GM12878 (cell line): ENCODE results near the gene HOXC12. TPM values are rescaled to one million over a fixed set of nuclear protein-coding genes. Genes with fewer than 3 reads are reported as not detected.
A peak's percentile ranks its signal among the peaks of the same experiment; 100 is the strongest.

Experiments
- BHLHE40 ChIP-seq, 2 experiments: fragments of 450-650 bp in 1 of 2; IDR thresholded peaks; 2 replicates each; pipeline ENCODE4 v1.6.1; 2011 to 2017; ENCODE audit warnings: low read depth in 2 of 2, borderline replicate concordance in 1 of 2, improper control_type of control experiment in 1 of 2, low read length in 1 of 2, mild to moderate bottlenecking in 1 of 2
- CBX5 ChIP-seq: sonication (generic); IDR thresholded peaks from 2 replicates; pipeline ENCODE4 v1.6.1; 2016; ENCODE audit warnings: low read depth, moderate library complexity, mild to moderate bottlenecking, inconsistent platforms
- ETV6 ChIP-seq, 2 experiments: fragments of 450-650 bp in 1 of 2; IDR thresholded peaks in 1 of 2; conservative IDR thresholded peaks in 1 of 2; 2 replicates each; pipeline ENCODE4 v1.6.1; 2014; ENCODE audit warnings: antibody characterized with exemption in 1 of 2, borderline replicate concordance in 1 of 2, low read depth in 1 of 2, mild to moderate bottlenecking in 1 of 2, moderate library complexity in 1 of 2
- HDAC2 ChIP-seq: fragments of 200-600 bp; sonication (generic); IDR thresholded peaks from 2 replicates; pipeline ENCODE4 v1.6.1; 2017
- HSF1 ChIP-seq: fragments of 150-350 bp; IDR thresholded peaks from 2 replicates; pipeline ENCODE4 v1.6.1; 2014; ENCODE audit warnings: mild to moderate bottlenecking, low read depth, low read length
- IKZF1 ChIP-seq: fragments of 450-650 bp; conservative IDR thresholded peaks from 2 replicates; pipeline ENCODE4 v1.6.1; 2017; ENCODE audit warnings: antibody characterized with exemption, mild to moderate bottlenecking
- IKZF2 ChIP-seq, 2 experiments: fragments of 450-650 bp; IDR thresholded peaks; 2 replicates each; pipeline ENCODE4 v1.6.1; 2017; ENCODE audit warnings: mild to moderate bottlenecking in 2 of 2, moderate library complexity in 2 of 2
- MTA2 ChIP-seq: fragments of 450-650 bp; IDR thresholded peaks from 2 replicates; pipeline ENCODE4 v1.6.1; 2016; ENCODE audit warnings: low read depth, mild to moderate bottlenecking, moderate library complexity
- POLR2AphosphoS2 ChIP-seq: IDR thresholded peaks from 2 replicates; pipeline ENCODE4 v1.6.1; 2011; ENCODE audit warnings: low read depth, mild to moderate bottlenecking, low read length, improper control_type of control experiment, moderate library complexity
- PRDM15 ChIP-seq: fragments of 450-650 bp; formaldehyde crosslinking; IDR thresholded peaks from 2 replicates; pipeline ENCODE4 v1.4.0; 2020; ENCODE audit warnings: mild to moderate bottlenecking, moderate library complexity
- RUNX3 ChIP-seq: IDR thresholded peaks from 2 replicates; pipeline ENCODE4 v1.6.1; 2012; ENCODE audit warnings: low read length, inconsistent platforms
- ZNF622 ChIP-seq: fragments of 450-650 bp; IDR thresholded peaks from 2 replicates; pipeline ENCODE4 v1.6.1; 2017; ENCODE audit warnings: mild to moderate bottlenecking, inconsistent platforms
- polyA plus RNA-seq, 11 experiments: library from polyadenylated mRNA; depleted of rRNA in 4 of 11; unstranded in 6 of 11; stranded (reverse) in 5 of 11; fragments of >200 nt; fragmentation: Nextera tagmentation in 4 of 11; fragmentation: Illumina TruSeq in 1 of 11; extraction: Ambion mirVana in 4 of 11; extraction: Trizol in 1 of 11; gene quantifications; 1 replicate in 1 of 11; 2 replicates in 10 of 11; pipeline versions ENCODE4 v1.2.1 to v1.2.3, GENCODE V29; 2011 to 2016; ENCODE audit warnings: inconsistent platforms in 2 of 11, missing spikeins in 2 of 11, low read depth in 1 of 11
- total RNA-seq, 4 experiments: library from RNA; depleted of rRNA in 3 of 4; stranded (reverse); fragments of >200 nt in 3 of 4; fragmentation: Illumina TruSeq in 1 of 4; extraction: Trizol in 1 of 4; gene quantifications; 2 replicates each; pipeline versions ENCODE4 v1.2.1 to v1.2.3, GENCODE V29; 2013 to 2021
- TF ChIP-seq, protein P1 (sequence below): fragments of 450-650 bp; IDR thresholded peaks from 2 replicates; pipeline ENCODE4 v1.6.1; 2017; ENCODE audit warnings: mild to moderate bottlenecking, low read depth, inconsistent platforms; ENCODE audit not compliant: poor library complexity, severe bottlenecking
- TF ChIP-seq, protein P2 (sequence below): IDR thresholded peaks from 2 replicates; pipeline ENCODE4 v1.6.1; 2012; ENCODE audit warnings: low read depth, low read length, improper control_type of control experiment

Gene HOXC12
- total and polyA plus RNA-seq, 10 of the 15 experiments (the other 5 are each of a cell fraction or from before 2014, with no cell fraction given), result not detected

DNA sequence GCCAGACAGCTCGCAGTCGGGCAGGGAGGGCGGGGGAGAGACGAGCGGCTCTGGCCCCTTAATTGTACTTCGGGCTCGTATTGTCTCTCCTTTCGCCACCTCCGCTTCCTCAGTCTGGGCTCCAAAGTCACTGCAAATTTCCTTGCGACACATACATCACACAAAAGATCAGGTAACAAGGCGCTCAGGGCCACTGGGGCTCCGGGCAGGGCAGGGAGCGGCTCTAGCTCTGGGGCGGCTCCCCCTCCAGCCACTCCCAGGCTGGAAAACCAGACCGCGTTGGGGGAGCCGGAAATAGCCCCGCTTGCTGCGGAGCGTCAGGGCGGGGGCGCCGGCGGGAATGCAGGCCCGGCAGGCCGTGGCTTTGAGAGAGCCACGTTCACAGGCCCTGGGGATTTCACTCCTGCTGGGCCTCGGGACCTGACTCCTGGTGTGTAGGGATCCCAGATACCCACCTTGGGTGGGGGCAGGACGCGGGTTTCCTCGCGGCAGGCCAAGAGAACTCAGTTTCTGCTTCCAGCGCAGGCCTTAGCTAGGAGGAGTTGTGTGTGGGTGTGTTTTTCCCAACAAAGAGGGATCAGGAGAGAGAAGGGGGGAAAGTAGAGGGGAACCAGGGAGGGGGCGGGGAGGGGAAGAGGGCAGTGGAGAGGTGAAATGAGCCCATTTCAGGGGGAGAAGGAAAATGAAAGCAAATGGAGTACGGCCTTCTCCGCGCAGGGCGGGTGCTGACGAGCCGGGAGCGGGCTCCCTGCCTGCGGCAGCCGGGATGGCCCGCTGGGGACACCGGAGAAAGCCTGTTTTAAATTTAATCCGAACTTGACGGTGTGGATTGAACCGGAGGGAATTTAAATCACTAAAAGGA is 40.9 kb downstream of the HOXC12 start (continued):
- TF ChIP-seq IKZF2 (IDR thresholded peaks at IDR 0.05) (peak; percentile 40 to 54; a peak in 2 of 4 replicates), MTA2 (no peak), IKZF1 (peak; percentile 68), POLR2AphosphoS2 (no peak), ETV6 (conservative IDR thresholded peaks at IDR 0.05 in 1 of 2, IDR thresholded peaks at IDR 0.05 in 1 of 2; ENCODE audit: borderline replicate concordance in 1 of 2, low read depth in 1 of 2) (no peak), ZNF622 (no peak), RUNX3 (no peak), HDAC2 (no peak), HSF1 (no peak), PRDM15 (CRISPR knock-in tag) (no peak), BHLHE40 (IDR thresholded peaks at IDR 0.05; ENCODE audit: borderline replicate concordance in 1 of 2, low read depth in 2 of 2, low read length in 1 of 2) (peak in 1 of 2 experiments; percentile 2; a peak in 1 of 4 replicates), CBX5 (no peak)
- TF ChIP-seq, protein P1, sequence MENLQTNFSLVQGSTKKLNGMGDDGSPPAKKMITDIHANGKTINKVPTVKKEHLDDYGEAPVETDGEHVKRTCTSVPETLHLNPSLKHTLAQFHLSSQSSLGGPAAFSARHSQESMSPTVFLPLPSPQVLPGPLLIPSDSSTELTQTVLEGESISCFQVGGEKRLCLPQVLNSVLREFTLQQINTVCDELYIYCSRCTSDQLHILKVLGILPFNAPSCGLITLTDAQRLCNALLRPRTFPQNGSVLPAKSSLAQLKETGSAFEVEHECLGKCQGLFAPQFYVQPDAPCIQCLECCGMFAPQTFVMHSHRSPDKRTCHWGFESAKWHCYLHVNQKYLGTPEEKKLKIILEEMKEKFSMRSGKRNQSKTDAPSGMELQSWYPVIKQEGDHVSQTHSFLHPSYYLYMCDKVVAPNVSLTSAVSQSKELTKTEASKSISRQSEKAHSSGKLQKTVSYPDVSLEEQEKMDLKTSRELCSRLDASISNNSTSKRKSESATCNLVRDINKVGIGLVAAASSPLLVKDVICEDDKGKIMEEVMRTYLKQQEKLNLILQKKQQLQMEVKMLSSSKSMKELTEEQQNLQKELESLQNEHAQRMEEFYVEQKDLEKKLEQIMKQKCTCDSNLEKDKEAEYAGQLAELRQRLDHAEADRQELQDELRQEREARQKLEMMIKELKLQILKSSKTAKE, result no peak
- TF ChIP-seq, protein P2, sequence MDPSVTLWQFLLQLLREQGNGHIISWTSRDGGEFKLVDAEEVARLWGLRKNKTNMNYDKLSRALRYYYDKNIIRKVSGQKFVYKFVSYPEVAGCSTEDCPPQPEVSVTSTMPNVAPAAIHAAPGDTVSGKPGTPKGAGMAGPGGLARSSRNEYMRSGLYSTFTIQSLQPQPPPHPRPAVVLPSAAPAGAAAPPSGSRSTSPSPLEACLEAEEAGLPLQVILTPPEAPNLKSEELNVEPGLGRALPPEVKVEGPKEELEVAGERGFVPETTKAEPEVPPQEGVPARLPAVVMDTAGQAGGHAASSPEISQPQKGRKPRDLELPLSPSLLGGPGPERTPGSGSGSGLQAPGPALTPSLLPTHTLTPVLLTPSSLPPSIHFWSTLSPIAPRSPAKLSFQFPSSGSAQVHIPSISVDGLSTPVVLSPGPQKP, result 0 out of 2 replicates have a peak, but pooled peaks have one; percentile 18
